ENCODE results near the gene GANC. TPM values are rescaled to one million over a fixed set of nuclear protein-coding genes. Genes with fewer than 3 reads are reported as not detected.

GANC gene
- polyA plus RNA-seq, 2 donors = 11.9 to 14.1 TPM

DNA sequence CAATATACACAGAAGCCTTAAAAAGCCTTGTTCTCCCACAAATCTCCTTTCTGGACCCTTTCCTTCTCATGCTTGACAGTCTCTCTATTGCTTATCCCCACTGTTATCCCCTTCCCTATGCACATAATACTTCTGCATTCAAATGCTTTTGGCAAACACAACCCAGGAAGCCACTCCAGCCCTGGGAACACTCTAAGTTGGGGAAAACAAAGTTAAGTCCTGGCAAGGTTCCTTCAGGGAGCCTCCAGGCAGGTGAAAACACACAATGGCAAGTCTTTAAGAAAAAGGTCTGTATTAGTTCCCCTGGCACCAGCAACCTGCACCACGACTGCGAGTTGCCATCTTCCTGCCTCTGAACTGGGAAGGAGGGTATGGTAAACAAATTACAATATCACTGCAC, 19.7 kb upstream of the GANC start:
- 78 to 83% methylated on average over 2 of the region's 2 CpGs for WGBS, 2 donors
- Histone ChIP-seq H3K27me3 (ENCODE audit: control insufficient read depth in 1 of 2, insufficient read depth in 2 of 2, low read length in 2 of 2) (no peaks in the 10 kb centered on the region), H3K27ac (ENCODE audit: low read depth in 2 of 2, low read length in 1 of 2) (no peak overlapping the region), H3K4me1 (ENCODE audit: control insufficient read depth in 2 of 2, insufficient read depth in 2 of 2, low read length in 1 of 2) (no peaks in the 10 kb centered on the region), H3K36me3 (ENCODE audit: control insufficient read depth in 2 of 2, insufficient read depth in 2 of 2, low read length in 1 of 2) (peaks cover 3 to 9% of the 10 kb centered on the region in 2 donors), H3K9me3 (ENCODE audit: control insufficient read depth in 2 of 2, insufficient read depth in 1 of 2, low read depth in 1 of 2, low read length in 1 of 2) (no peaks in the 10 kb centered on the region), H3K4me3 (ENCODE audit: low read depth in 1 of 2, low read length in 2 of 2) (no peak overlapping the region)

GRCh38 chr15:42264795-42265194, 8.2 kb upstream of the GANC start:
- no peak overlapping the region for H3K4me3 ChIP-seq (ENCODE audit: low read depth in 1 of 2, low read length in 2 of 2)
- 91 to 94% methylated on average over 5 of the region's 5 CpGs for WGBS, 2 donors
- H3K4me1 ChIP-seq (ENCODE audit: control insufficient read depth in 2 of 2, insufficient read depth in 2 of 2, low read length in 1 of 2) = no peaks in the 10 kb centered on the region
- H3K27me3 ChIP-seq (ENCODE audit: control insufficient read depth in 1 of 2, insufficient read depth in 2 of 2, low read length in 2 of 2) = no peaks in the 10 kb centered on the region
- no peaks in the 10 kb centered on the region for H3K9me3 ChIP-seq (ENCODE audit: control insufficient read depth in 2 of 2, insufficient read depth in 1 of 2, low read depth in 1 of 2, low read length in 1 of 2)
- no peak overlapping the region for H3K27ac ChIP-seq (ENCODE audit: low read depth in 2 of 2, low read length in 1 of 2)
- peaks cover 7 to 9% of the 10 kb centered on the region in 2 donors for H3K36me3 ChIP-seq (ENCODE audit: control insufficient read depth in 2 of 2, insufficient read depth in 2 of 2, low read length in 1 of 2)

GRCh38 chr15:42267286-42267685, 5.7 kb upstream of the GANC start:
- Histone ChIP-seq H3K4me1 (ENCODE audit: control insufficient read depth in 2 of 2, insufficient read depth in 2 of 2, low read length in 1 of 2) (no peaks in the 10 kb centered on the region), H3K36me3 (ENCODE audit: control insufficient read depth in 2 of 2, insufficient read depth in 2 of 2, low read length in 1 of 2) (peaks cover 0 to 7% of the 10 kb centered on the region in 2 donors), H3K27ac (ENCODE audit: low read depth in 2 of 2, low read length in 1 of 2) (no peak overlapping the region), H3K4me3 (ENCODE audit: low read depth in 1 of 2, low read length in 2 of 2) (no peak overlapping the region), H3K9me3 (ENCODE audit: control insufficient read depth in 2 of 2, insufficient read depth in 1 of 2, low read depth in 1 of 2, low read length in 1 of 2) (no peaks in the 10 kb centered on the region), H3K27me3 (ENCODE audit: control insufficient read depth in 1 of 2, insufficient read depth in 2 of 2, low read length in 2 of 2) (no peaks in the 10 kb centered on the region)

GRCh38 chr15:42270551-42270950, 2.5 kb upstream of the GANC start:
- no peaks in the 10 kb centered on the region for H3K27me3 ChIP-seq (ENCODE audit: control insufficient read depth in 1 of 2, insufficient read depth in 2 of 2, low read length in 2 of 2)
- H3K27ac ChIP-seq (ENCODE audit: low read depth in 2 of 2, low read length in 1 of 2) = no peak overlapping the region
- H3K4me1 ChIP-seq (ENCODE audit: control insufficient read depth in 2 of 2, insufficient read depth in 2 of 2, low read length in 1 of 2) = no peaks in the 10 kb centered on the region
- WGBS, 2 donors = 38 to 45% methylated on average over 2 of the region's 2 CpGs
- no peaks in the 10 kb centered on the region for H3K36me3 ChIP-seq (ENCODE audit: control insufficient read depth in 2 of 2, insufficient read depth in 2 of 2, low read length in 1 of 2)
- no peaks in the 10 kb centered on the region for H3K9me3 ChIP-seq (ENCODE audit: control insufficient read depth in 2 of 2, insufficient read depth in 1 of 2, low read depth in 1 of 2, low read length in 1 of 2)
- H3K4me3 ChIP-seq (ENCODE audit: low read depth in 1 of 2, low read length in 2 of 2) = peak overlapping the region in 1 of 2 donors; percentile 22

DNA sequence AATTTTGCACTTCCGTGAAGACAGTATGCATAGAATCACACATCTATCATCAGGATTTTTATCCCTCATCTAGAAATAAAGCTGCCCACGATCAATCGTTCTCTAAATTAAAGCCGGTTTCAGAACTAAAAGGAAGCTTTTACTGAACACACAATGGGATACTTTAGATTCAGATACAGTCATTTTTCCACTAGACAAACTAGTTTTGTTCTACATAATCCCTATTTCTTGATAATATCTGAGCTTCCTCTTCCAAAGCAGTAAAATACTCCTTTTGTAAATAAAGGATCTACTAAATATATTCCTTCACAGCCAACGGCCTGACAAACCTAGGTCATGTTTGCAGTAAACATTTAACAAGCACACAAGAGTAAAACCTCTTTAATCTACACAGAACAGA, 2.0 kb upstream of the GANC start:
- no peaks in the 10 kb centered on the region for H3K4me1 ChIP-seq (ENCODE audit: control insufficient read depth in 2 of 2, insufficient read depth in 2 of 2, low read length in 1 of 2)
- H3K36me3 ChIP-seq (ENCODE audit: control insufficient read depth in 2 of 2, insufficient read depth in 2 of 2, low read length in 1 of 2) = no peaks in the 10 kb centered on the region
- H3K27me3 ChIP-seq (ENCODE audit: control insufficient read depth in 1 of 2, insufficient read depth in 2 of 2, low read length in 2 of 2) = no peaks in the 10 kb centered on the region
- H3K4me3 ChIP-seq (ENCODE audit: low read depth in 1 of 2, low read length in 2 of 2) = peak overlapping the region in 1 of 2 donors; percentile 22
- 40 to 41% methylated on average over 5 of the region's 5 CpGs for WGBS, 2 donors
- H3K9me3 ChIP-seq (ENCODE audit: control insufficient read depth in 2 of 2, insufficient read depth in 1 of 2, low read depth in 1 of 2, low read length in 1 of 2) = no peaks in the 10 kb centered on the region
- H3K27ac ChIP-seq (ENCODE audit: low read depth in 2 of 2, low read length in 1 of 2) = peak overlapping the region in 1 of 2 donors; percentile 53

GRCh38 chr15:42273900-42274701, 1.1 kb downstream of the GANC start:
- no peaks in the 10 kb centered on the region for H3K27me3 ChIP-seq (ENCODE audit: control insufficient read depth in 1 of 2, insufficient read depth in 2 of 2, low read length in 2 of 2)
- H3K36me3 ChIP-seq (ENCODE audit: control insufficient read depth in 2 of 2, insufficient read depth in 2 of 2, low read length in 1 of 2) = peaks cover 0 to 2% of the 10 kb centered on the region in 2 donors
- H3K4me3 ChIP-seq (ENCODE audit: low read depth in 1 of 2, low read length in 2 of 2) = peak overlapping the region; percentile 74 to 93
- WGBS, 2 donors = 3% methylated on average over 27 of the region's 27 CpGs
- H3K27ac ChIP-seq (ENCODE audit: low read depth in 2 of 2, low read length in 1 of 2) = peak overlapping the region; percentile 98 to 100
- H3K4me1 ChIP-seq (ENCODE audit: control insufficient read depth in 2 of 2, insufficient read depth in 2 of 2, low read length in 1 of 2) = no peaks in the 10 kb centered on the region
- H3K9me3 ChIP-seq (ENCODE audit: control insufficient read depth in 2 of 2, insufficient read depth in 1 of 2, low read depth in 1 of 2, low read length in 1 of 2) = no peaks in the 10 kb centered on the region

GRCh38 chr15:42274702-42274989, 1.6 kb downstream of the GANC start:
- Histone ChIP-seq H3K9me3 (ENCODE audit: control insufficient read depth in 2 of 2, insufficient read depth in 1 of 2, low read depth in 1 of 2, low read length in 1 of 2) (no peaks in the 10 kb centered on the region), H3K27ac (ENCODE audit: low read depth in 2 of 2, low read length in 1 of 2) (peak overlapping the region; percentile 98 to 100), H3K27me3 (ENCODE audit: control insufficient read depth in 1 of 2, insufficient read depth in 2 of 2, low read length in 2 of 2) (no peaks in the 10 kb centered on the region), H3K36me3 (ENCODE audit: control insufficient read depth in 2 of 2, insufficient read depth in 2 of 2, low read length in 1 of 2) (peaks cover 0 to 2% of the 10 kb centered on the region in 2 donors), H3K4me3 (ENCODE audit: low read depth in 1 of 2, low read length in 2 of 2) (peak overlapping the region; percentile 74 to 93), H3K4me1 (ENCODE audit: control insufficient read depth in 2 of 2, insufficient read depth in 2 of 2, low read length in 1 of 2) (no peaks in the 10 kb centered on the region)
- WGBS, 2 donors = 40 to 47% methylated on average over 6 of the region's 6 CpGs

- H3K9me3 ChIP-seq (ENCODE audit: control insufficient read depth in 2 of 2, insufficient read depth in 1 of 2, low read depth in 1 of 2, low read length in 1 of 2) = no peaks in the 10 kb centered on the region
- WGBS, 2 donors = 36 to 41% methylated on average over 4 of the region's 4 CpGs
- H3K27ac ChIP-seq (ENCODE audit: low read depth in 2 of 2, low read length in 1 of 2) = peak overlapping the region; percentile 4 to 98
- H3K36me3 ChIP-seq (ENCODE audit: control insufficient read depth in 2 of 2, insufficient read depth in 2 of 2, low read length in 1 of 2) = peaks cover 0 to 4% of the 10 kb centered on the region in 2 donors
- H3K27me3 ChIP-seq (ENCODE audit: control insufficient read depth in 1 of 2, insufficient read depth in 2 of 2, low read length in 2 of 2) = no peaks in the 10 kb centered on the region
- no peaks in the 10 kb centered on the region for H3K4me1 ChIP-seq (ENCODE audit: control insufficient read depth in 2 of 2, insufficient read depth in 2 of 2, low read length in 1 of 2)
- peak overlapping the region in 1 of 2 donors; percentile 93 for H3K4me3 ChIP-seq (ENCODE audit: low read depth in 1 of 2, low read length in 2 of 2)
These were observed 2.9 kb downstream of the GANC start for GRCh38 chr15:42275780-42276391.

- 98% methylated on average over 2 of the region's 2 CpGs for WGBS, 2 donors
- no peak overlapping the region for H3K27ac ChIP-seq (ENCODE audit: low read depth in 2 of 2, low read length in 1 of 2)
- H3K36me3 ChIP-seq (ENCODE audit: control insufficient read depth in 2 of 2, insufficient read depth in 2 of 2, low read length in 1 of 2) = peaks cover 0 to 4% of the 10 kb centered on the region in 2 donors
- no peaks in the 10 kb centered on the region for H3K27me3 ChIP-seq (ENCODE audit: control insufficient read depth in 1 of 2, insufficient read depth in 2 of 2, low read length in 2 of 2)
- H3K9me3 ChIP-seq (ENCODE audit: control insufficient read depth in 2 of 2, insufficient read depth in 1 of 2, low read depth in 1 of 2, low read length in 1 of 2) = no peaks in the 10 kb centered on the region
- no peaks in the 10 kb centered on the region for H3K4me1 ChIP-seq (ENCODE audit: control insufficient read depth in 2 of 2, insufficient read depth in 2 of 2, low read length in 1 of 2)
- no peak overlapping the region for H3K4me3 ChIP-seq (ENCODE audit: low read depth in 1 of 2, low read length in 2 of 2)
These were observed 3.8 kb downstream of the GANC start for GRCh38 chr15:42276762-42277161.

Measured in esophagus (tissue), 2 donors.